CD4-positive, CD25-positive, alpha-beta regulatory T cell (primary cell): ENCODE results near the gene OSTC. TPM values are rescaled to one million over a fixed set of nuclear protein-coding genes. Genes with fewer than 3 reads are reported as not detected.

Experiments used
- ATAC-seq, 2 donors: fragments of 150-1000 bp; cut with Tn5 transposase; one replicate each; pipeline ENCODE4 v1.10.0; 2021; ENCODE audit warnings: low read depth in 2 of 2, moderate number of reproducible peaks in 2 of 2, moderate library complexity in 1 of 2
- DNase-seq, 3 donors: peaks; one replicate each; pipeline versions ENCODE4 v3.0.0 to v3.0.0-alpha.2; 2012 to 2022; ENCODE audit warnings: mixed read lengths in 1 of 3
- H3K27ac ChIP-seq: one replicate; pipeline ENCODE4 v1.7.0; 2013; ENCODE audit warnings: mild to moderate bottlenecking, low read length; ENCODE audit not compliant: insufficient read depth, poor library complexity, severe bottlenecking
- H3K27me3 ChIP-seq: one replicate; pipeline ENCODE4 v1.7.0; 2013; ENCODE audit warnings: low read length; ENCODE audit not compliant: control insufficient read depth, insufficient read depth
- H3K36me3 ChIP-seq: one replicate; pipeline ENCODE4 v1.7.0; 2013; ENCODE audit warnings: mild to moderate bottlenecking, low read length, moderate library complexity; ENCODE audit not compliant: control insufficient read depth, insufficient read depth
- H3K4me1 ChIP-seq: 2 replicates; pipeline ENCODE4 v1.7.0; 2013; ENCODE audit warnings: mild to moderate bottlenecking, low read length; ENCODE audit not compliant: insufficient read depth, control insufficient read depth, poor library complexity, severe bottlenecking
- H3K4me3 ChIP-seq: one replicate; pipeline ENCODE4 v1.7.0; 2013; ENCODE audit warnings: low read depth, mild to moderate bottlenecking, low read length, moderate library complexity
- H3K9me3 ChIP-seq, 2 experiments: 1 replicate in 1 of 2; 2 replicates in 1 of 2; pipeline ENCODE4 v1.7.0; 2013; ENCODE audit warnings: low read length in 2 of 2, mild to moderate bottlenecking in 1 of 2, moderate library complexity in 1 of 2; ENCODE audit not compliant: control insufficient read depth in 2 of 2
- H3K27ac Mint-ChIP-seq, 3 donors: one replicate each; pipeline ENCODE4 v1.8.0; 2020 to 2022; ENCODE audit warnings: mild to moderate bottlenecking in 3 of 3, mixed read lengths in 3 of 3, moderate library complexity in 2 of 3
- H3K27me3 Mint-ChIP-seq: one replicate; pipeline ENCODE4 v1.8.0; 2022; ENCODE audit warnings: mild to moderate bottlenecking, mixed read lengths
- H3K36me3 Mint-ChIP-seq: one replicate; pipeline ENCODE4 v1.8.0; 2020; ENCODE audit warnings: mixed read lengths
- H3K4me1 Mint-ChIP-seq, 4 donors: one replicate each; pipeline ENCODE4 v1.8.0; 2020 to 2022; ENCODE audit warnings: mixed read lengths in 4 of 4, mild to moderate bottlenecking in 1 of 4
- H3K4me3 Mint-ChIP-seq, 4 donors: one replicate each; pipeline ENCODE4 v1.8.0; 2020 to 2022; ENCODE audit warnings: mild to moderate bottlenecking in 4 of 4, mixed read lengths in 4 of 4, moderate library complexity in 3 of 4
- H3K9me3 Mint-ChIP-seq, 7 donors: one replicate each; pipeline ENCODE4 v1.8.0; 2020 to 2022; ENCODE audit warnings: mixed read lengths in 7 of 7, mild to moderate bottlenecking in 3 of 7, moderate library complexity in 2 of 7
- polyA plus RNA-seq, 4 donors: library from polyadenylated mRNA; unstranded; fragments of 300-500 nt; fragmentation: Illumina TruSeq; gene quantifications; one replicate each; pipeline ENCODE4 v1.2.3, GENCODE V29; 2021
- total RNA-seq: library from RNA; stranded (reverse); gene quantifications from one replicate; pipeline ENCODE4 v1.2.3, GENCODE V29; 2022

Gene OSTC
- total and polyA plus RNA-seq, 5 donors from 2014 or later: 30.9 to 119 (median 115) TPM

DNA sequence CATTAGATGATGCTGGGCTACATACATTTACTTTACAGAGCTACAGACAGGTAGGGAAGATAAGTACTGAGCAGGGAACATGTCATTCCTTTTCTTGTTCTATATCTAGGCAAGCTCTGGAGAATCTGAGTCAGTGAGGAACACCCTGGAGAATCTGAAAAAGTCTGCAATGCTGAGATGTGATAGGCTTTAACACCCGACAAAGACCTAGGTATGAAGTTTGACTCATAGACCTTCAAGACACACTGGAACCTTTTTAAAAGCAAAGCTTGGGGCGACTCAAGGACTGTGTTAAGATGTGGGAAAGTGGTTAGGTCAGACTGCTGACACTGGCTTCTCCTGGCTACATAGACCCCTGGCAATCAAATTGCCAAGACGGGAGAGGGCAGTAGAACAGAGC lies 42.8 kb downstream of the OSTC start:
- H3K36me3 ChIP-seq: no peaks in the 10 kb centered on the region
- H3K27me3 Mint-ChIP-seq: peaks cover 8% of the 10 kb centered on the region

DNA sequence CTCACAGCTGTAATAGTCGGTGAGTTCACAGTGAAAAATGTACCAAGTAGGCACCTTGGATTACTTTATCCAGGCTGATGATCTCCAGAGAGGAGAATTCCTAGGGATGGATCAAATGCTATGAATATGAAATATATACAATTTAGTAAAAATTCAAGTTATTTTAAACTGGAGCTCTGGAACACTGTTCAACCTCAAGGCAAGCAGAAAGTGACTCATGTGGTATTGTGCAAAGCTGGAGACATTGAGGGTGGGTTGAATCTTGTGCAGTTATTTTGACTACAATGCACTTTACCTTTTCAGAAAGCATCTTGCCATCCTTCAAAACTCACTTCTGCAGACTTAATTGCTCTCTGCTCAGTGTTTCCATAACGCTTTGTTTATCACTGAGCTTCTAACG lies 43.4 kb downstream of the OSTC start:
- H3K27me3 ChIP-seq: peaks cover 7% of the 10 kb centered on the region
- H3K4me3 ChIP-seq: no peak overlapping the region
- H3K36me3 ChIP-seq: no peaks in the 10 kb centered on the region
- H3K4me1 Mint-ChIP-seq: no peaks in the 10 kb centered on the region
- H3K27ac ChIP-seq: no peak overlapping the region
- H3K36me3 Mint-ChIP-seq: no peaks in the 10 kb centered on the region
- no peaks in the 10 kb centered on the region for H3K9me3 ChIP-seq
- H3K9me3 Mint-ChIP-seq: peaks cover 0 to 1% (median 0%) of the 10 kb centered on the region in 7 donors
- no peak overlapping the region for H3K27ac Mint-ChIP-seq
- no peak overlapping the region for H3K4me3 Mint-ChIP-seq
- no peak for DNase-seq
- no peaks in the 10 kb centered on the region for H3K4me1 ChIP-seq
- no peak for ATAC-seq
- H3K27me3 Mint-ChIP-seq: peaks cover 12% of the 10 kb centered on the region

More for the DNA sequence above, 42.8 kb downstream of the OSTC start:
- DNase-seq (no peak), ATAC-seq (no peak)
- H3K27me3 ChIP-seq: peaks cover 5% of the 10 kb centered on the region
- Mint-ChIP-seq H3K27ac (no peak overlapping the region), H3K36me3 (no peaks in the 10 kb centered on the region), H3K4me1 (no peaks in the 10 kb centered on the region), H3K4me3 (no peak overlapping the region), H3K9me3 (no peaks in the 10 kb centered on the region)
- H3K4me1 ChIP-seq: no peaks in the 10 kb centered on the region
- no peaks in the 10 kb centered on the region for H3K9me3 ChIP-seq
- H3K27ac ChIP-seq: no peak overlapping the region
- no peak overlapping the region for H3K4me3 ChIP-seq

DNA sequence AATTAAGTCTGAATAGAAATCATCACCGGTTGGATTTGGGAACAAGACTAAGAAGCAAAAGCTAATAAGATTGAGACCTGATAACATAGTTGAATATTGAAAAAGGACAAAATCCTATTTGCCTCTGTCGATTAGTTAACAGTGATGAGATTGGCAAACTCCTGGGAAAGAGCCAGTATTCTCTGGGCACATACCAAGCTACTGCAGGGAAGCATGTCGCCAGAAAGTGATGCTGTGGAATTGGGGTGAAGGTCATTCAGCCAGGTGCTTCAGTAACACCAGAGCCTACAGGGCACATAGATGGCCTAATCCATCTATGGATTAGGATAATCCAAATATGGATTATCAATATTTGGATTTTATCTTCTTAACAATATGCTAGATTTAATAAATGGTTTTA lies 44.0 kb downstream of the OSTC start:
- no peaks in the 10 kb centered on the region for H3K4me1 Mint-ChIP-seq
- H3K4me3 ChIP-seq: no peak overlapping the region
- H3K4me1 ChIP-seq: no peaks in the 10 kb centered on the region
- no peaks in the 10 kb centered on the region for H3K9me3 ChIP-seq
- H3K27me3 Mint-ChIP-seq: peaks cover 18% of the 10 kb centered on the region
- H3K27ac ChIP-seq: no peak overlapping the region
- no peak for DNase-seq
- H3K27me3 ChIP-seq: peaks cover 7% of the 10 kb centered on the region
- no peak overlapping the region for H3K4me3 Mint-ChIP-seq
- no peak for ATAC-seq
- no peaks in the 10 kb centered on the region for H3K36me3 Mint-ChIP-seq
- no peak overlapping the region for H3K27ac Mint-ChIP-seq
- no peaks in the 10 kb centered on the region for H3K36me3 ChIP-seq
- peaks cover 0 to 1% (median 0%) of the 10 kb centered on the region in 7 donors for H3K9me3 Mint-ChIP-seq

DNA sequence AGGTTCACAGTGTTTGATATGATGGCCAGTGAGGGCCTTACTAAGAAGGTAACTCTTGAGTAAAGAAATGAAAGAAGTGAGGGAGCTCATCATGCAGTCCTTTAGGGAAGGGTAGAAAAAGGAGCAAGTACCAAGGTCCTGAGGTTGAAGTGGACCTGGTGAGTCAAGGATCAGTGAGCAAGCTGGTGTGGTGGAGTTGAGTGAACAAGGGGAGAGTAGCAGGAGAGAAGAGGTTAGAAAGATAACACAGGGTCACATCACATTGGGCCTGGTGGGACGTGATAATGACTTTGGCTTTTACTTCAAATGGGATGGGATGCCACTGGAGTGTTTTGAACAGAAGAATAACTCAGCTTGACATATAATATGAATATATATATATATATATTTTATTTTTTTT lies 44.7 kb downstream of the OSTC start:
- Histone ChIP-seq H3K9me3 (no peaks in the 10 kb centered on the region), H3K4me1 (no peaks in the 10 kb centered on the region), H3K27me3 (peaks cover 7% of the 10 kb centered on the region), H3K27ac (no peak overlapping the region), H3K36me3 (no peaks in the 10 kb centered on the region), H3K4me3 (no peak overlapping the region)
- Mint-ChIP-seq H3K4me1 (no peaks in the 10 kb centered on the region), H3K27me3 (peaks cover 25% of the 10 kb centered on the region), H3K27ac (no peak overlapping the region), H3K36me3 (no peaks in the 10 kb centered on the region), H3K9me3 (peaks cover 0 to 1% (median 0%) of the 10 kb centered on the region in 7 donors), H3K4me3 (no peak overlapping the region)
- no peak for DNase-seq
- ATAC-seq: no peak

DNA sequence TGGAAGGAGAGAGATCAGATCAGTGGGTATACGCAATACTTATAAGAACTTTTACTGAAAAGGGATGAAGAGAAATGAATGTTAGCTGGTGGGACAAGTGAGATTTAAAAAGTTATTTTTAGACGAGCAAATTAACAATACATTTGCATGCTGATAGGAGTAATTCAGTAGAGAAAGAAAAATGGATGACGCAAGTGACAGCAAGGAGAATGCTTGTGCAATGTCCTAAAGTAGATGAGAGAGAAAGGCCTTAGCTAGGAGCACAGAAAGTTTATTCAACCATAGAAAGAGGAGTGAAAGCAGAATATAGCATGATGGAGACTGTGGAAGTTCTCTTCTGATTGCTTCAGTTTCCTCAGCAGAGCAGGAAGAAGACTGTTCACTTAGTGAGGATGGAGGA lies 45.8 kb downstream of the OSTC start:
- Histone ChIP-seq H3K9me3 (no peaks in the 10 kb centered on the region), H3K4me3 (no peak overlapping the region), H3K27me3 (peaks cover 7% of the 10 kb centered on the region), H3K36me3 (no peaks in the 10 kb centered on the region), H3K27ac (no peak overlapping the region), H3K4me1 (no peaks in the 10 kb centered on the region)
- H3K4me1 Mint-ChIP-seq: no peaks in the 10 kb centered on the region
- no peak overlapping the region for H3K27ac Mint-ChIP-seq
- DNase-seq (no peak), ATAC-seq (no peak)
- peaks cover 35% of the 10 kb centered on the region for H3K27me3 Mint-ChIP-seq
- H3K36me3 Mint-ChIP-seq: no peaks in the 10 kb centered on the region
- H3K4me3 Mint-ChIP-seq: no peak overlapping the region
- peaks cover 0 to 1% (median 0%) of the 10 kb centered on the region in 7 donors for H3K9me3 Mint-ChIP-seq

DNA sequence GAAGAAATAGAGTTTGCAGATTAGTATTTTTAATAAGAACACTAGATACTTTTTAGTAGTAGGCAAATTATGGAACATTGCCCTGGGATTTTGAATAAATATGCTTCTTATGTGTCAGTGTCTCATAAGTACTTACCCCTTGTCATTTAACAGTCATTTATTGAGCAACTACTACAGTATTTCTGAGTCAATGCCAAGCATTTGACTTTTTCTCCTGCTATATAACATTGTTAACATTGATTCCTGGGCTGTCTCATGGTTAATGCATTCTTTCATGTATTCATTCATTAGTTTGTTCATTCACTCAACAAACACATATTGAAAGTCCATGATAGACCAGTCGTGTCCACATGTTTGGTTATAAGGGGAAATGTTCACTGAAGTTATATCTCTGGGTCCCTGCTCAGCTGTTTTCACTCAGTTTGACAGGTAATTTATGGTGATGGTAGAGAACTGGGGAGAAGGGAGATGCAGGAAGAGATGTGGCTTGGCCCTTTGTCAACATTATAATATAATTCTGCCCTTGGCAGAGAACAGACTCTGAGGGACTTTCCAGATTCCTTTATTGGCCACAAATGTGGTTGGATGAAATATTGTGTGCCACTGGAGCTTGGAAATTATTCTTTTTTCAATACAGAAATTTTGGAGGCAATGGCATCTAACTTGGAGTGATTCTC lies 49.8 kb downstream of the OSTC start:
- no peaks in the 10 kb centered on the region for H3K9me3 ChIP-seq
- peaks cover 9% of the 10 kb centered on the region for H3K27me3 ChIP-seq
- no peaks in the 10 kb centered on the region for H3K36me3 Mint-ChIP-seq
- no peaks in the 10 kb centered on the region for H3K36me3 ChIP-seq
- peaks cover 0 to 3% (median 0%) of the 10 kb centered on the region in 7 donors for H3K9me3 Mint-ChIP-seq
- no peak overlapping the region for H3K27ac Mint-ChIP-seq
- no peak for DNase-seq
- H3K4me3 ChIP-seq: no peak overlapping the region
- H3K4me3 Mint-ChIP-seq: no peak overlapping the region
- H3K27ac ChIP-seq: no peak overlapping the region
- no peak for ATAC-seq
- no peaks in the 10 kb centered on the region for H3K4me1 ChIP-seq
- H3K27me3 Mint-ChIP-seq: peaks cover 35% of the 10 kb centered on the region
- H3K4me1 Mint-ChIP-seq: peaks cover 0 to 8% (median 0%) of the 10 kb centered on the region in 4 donors

DNA sequence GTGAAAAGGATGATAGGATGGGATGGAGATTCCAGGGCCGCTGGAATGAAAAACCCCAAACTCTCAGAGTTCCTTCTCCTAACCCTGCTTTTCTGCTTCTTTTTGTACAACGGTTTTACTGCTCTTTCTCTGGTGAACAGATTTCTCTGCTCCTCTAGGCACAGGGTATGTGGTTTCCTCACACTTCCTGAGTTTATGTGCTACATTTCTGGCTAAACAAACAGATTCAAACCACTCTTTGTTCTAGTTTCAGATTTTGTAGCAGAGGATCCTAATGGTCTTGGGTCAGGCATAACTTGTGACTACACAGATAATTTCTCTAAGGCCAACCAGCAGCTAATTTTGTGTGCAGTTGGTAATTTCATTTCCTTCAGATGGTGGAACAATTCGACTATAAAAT lies 52.6 kb downstream of the OSTC start:
- Histone ChIP-seq H3K9me3 (no peaks in the 10 kb centered on the region), H3K4me1 (no peaks in the 10 kb centered on the region), H3K4me3 (no peak overlapping the region), H3K27ac (no peak overlapping the region), H3K36me3 (no peaks in the 10 kb centered on the region), H3K27me3 (peaks cover 6% of the 10 kb centered on the region)
- Mint-ChIP-seq H3K27me3 (peaks cover 41% of the 10 kb centered on the region), H3K27ac (no peak overlapping the region), H3K9me3 (peaks cover 0 to 3% (median 0%) of the 10 kb centered on the region in 7 donors), H3K4me1 (peaks cover 0 to 8% (median 0%) of the 10 kb centered on the region in 4 donors), H3K36me3 (no peaks in the 10 kb centered on the region), H3K4me3 (no peak overlapping the region)
- DNase-seq (no peak), ATAC-seq (no peak)

DNA sequence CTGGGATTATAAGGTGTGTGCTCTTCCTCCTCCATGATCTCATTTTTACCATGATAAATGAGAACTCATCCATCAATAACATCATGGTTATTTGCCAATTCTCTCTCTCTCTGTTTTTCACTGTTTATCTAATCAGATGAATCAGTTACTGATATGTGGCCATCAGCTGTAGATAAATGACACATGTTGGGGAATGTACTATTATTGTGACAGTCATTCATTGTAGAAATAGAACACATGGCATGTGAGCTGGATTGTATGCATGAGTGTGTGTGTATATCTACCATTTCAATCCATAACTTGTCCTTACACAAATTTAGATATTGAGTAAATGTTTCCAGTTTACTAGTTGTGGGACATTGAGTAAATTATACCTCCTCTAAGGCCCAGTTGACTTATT lies 53.0 kb downstream of the OSTC start:
- H3K9me3 ChIP-seq: no peaks in the 10 kb centered on the region
- no peak overlapping the region for H3K4me3 ChIP-seq
- H3K27me3 ChIP-seq: peaks cover 4% of the 10 kb centered on the region
- no peak overlapping the region for H3K27ac ChIP-seq
- H3K4me1 Mint-ChIP-seq: peaks cover 0 to 8% (median 0%) of the 10 kb centered on the region in 4 donors
- H3K4me1 ChIP-seq: no peaks in the 10 kb centered on the region
- peaks cover 41% of the 10 kb centered on the region for H3K27me3 Mint-ChIP-seq
- peaks cover 0 to 3% (median 0%) of the 10 kb centered on the region in 7 donors for H3K9me3 Mint-ChIP-seq
- H3K36me3 Mint-ChIP-seq: no peaks in the 10 kb centered on the region
- H3K36me3 ChIP-seq: no peaks in the 10 kb centered on the region
- no peak overlapping the region for H3K27ac Mint-ChIP-seq
- ATAC-seq (no peak), DNase-seq (no peak)
- H3K4me3 Mint-ChIP-seq: no peak overlapping the region
